HepG2 (cell line): ENCODE results near the gene AMOT. TPM values are rescaled to one million over a fixed set of nuclear protein-coding genes. Genes with fewer than 3 reads are reported as not detected.

Experiments
- ATAC-seq: fragments of 200-7000 bp; cut with Tn5 transposase; 3 replicates; pipeline ENCODE4 v1.9.1; 2020; ENCODE audit warnings: mild to moderate bottlenecking, moderate library complexity
- BruUV-seq: library from RNA; stranded (reverse); fragments of 400-500 nt; replicated peaks from 2 replicates; lab custom pipeline; 2021; lab: Mats Ljungman, UMichigan
- CTCF ChIA-PET: fragments of 300-600 bp; formaldehyde crosslinking; extraction: SDS; loops from one replicate; lab custom pipeline; 2021; ENCODE audit warnings: low total read pairs, inconsistent platforms, low intra/inter-chr PET ratio; lab: Yijun Ruan, JAX
- POLR2A ChIA-PET: fragments of 350-600 bp; sonication (Branson Sonifier 250); formaldehyde crosslinking; loops from one replicate; lab custom pipeline; 2020; ENCODE audit warnings: antibody characterized with exemption, inconsistent platforms; lab: Yijun Ruan, JAX
- DNase-seq: peaks from one replicate; pipeline ENCODE4 v3.0.0-alpha.2; 2015; ENCODE audit warnings: low spot score
- FAIRE-seq: peaks from 3 replicates; lab custom pipeline; 2011; peaks lifted over from hg19 to GRCh38; lab: Jason Lieb, UNC
- H2AFZ ChIP-seq: one replicate; pipeline ENCODE4 v1.6.1; 2011; ENCODE audit warnings: low read length, inconsistent platforms
- H3K27ac ChIP-seq: fragments of 300-600 bp; 3 replicates; pipeline ENCODE4 v1.8.0; 2011; ENCODE audit warnings: mixed run types, mild to moderate bottlenecking, mixed read lengths, low read length, inconsistent platforms; ENCODE audit not compliant: insufficient read depth; ENCODE audit errors: extremely low read length
- H3K27me3 ChIP-seq, 2 experiments: fragments of 200-600 bp in 1 of 2; 2 replicates in 1 of 2; 3 replicates in 1 of 2; pipeline versions ENCODE4 v1.6.0 to v1.8.0; 2011; ENCODE audit warnings: low read length in 2 of 2, mild to moderate bottlenecking in 2 of 2, moderate library complexity in 2 of 2, inconsistent platforms in 1 of 2; ENCODE audit not compliant: insufficient read depth in 2 of 2, control insufficient read depth in 1 of 2
- H3K36me3 ChIP-seq, 2 experiments: fragments of 200-600 bp in 1 of 2; replicated peaks in 1 of 2; 2 replicates in 1 of 2; 3 replicates in 1 of 2; pipeline versions ENCODE4 v1.5.1 to v1.8.0; 2011; ENCODE audit warnings: low read length in 2 of 2, inconsistent platforms in 1 of 2; ENCODE audit not compliant: insufficient read depth in 2 of 2, control insufficient read depth in 1 of 2
- H3K4me1 ChIP-seq: 2 replicates; pipeline ENCODE4 v1.5.1; 2012; ENCODE audit warnings: low read length, inconsistent platforms; ENCODE audit not compliant: insufficient read depth
- H3K4me2 ChIP-seq: 2 replicates; pipeline ENCODE4 v1.6.0; 2011; ENCODE audit warnings: low read depth, low read length, inconsistent platforms
- H3K4me3 ChIP-seq, 3 experiments: fragments of 200-600 bp in 1 of 3; sonication (generic), shearing (Covaris generic) in 1 of 3; replicated peaks in 1 of 3; 2 replicates each; pipeline ENCODE4 v1.5.1; 2011 to 2016; ENCODE audit warnings: low read length in 3 of 3, inconsistent platforms in 2 of 3, low read depth in 2 of 3, mild to moderate bottlenecking in 2 of 3, control low read depth in 1 of 3, mixed read lengths in 1 of 3; ENCODE audit not compliant: insufficient read depth in 1 of 3
- H3K79me2 ChIP-seq: one replicate; pipeline ENCODE4 v1.6.1; 2011; ENCODE audit warnings: low read length, inconsistent platforms; ENCODE audit not compliant: insufficient read depth
- H3K9ac ChIP-seq: 2 replicates; pipeline ENCODE4 v1.6.0; 2011; ENCODE audit warnings: mild to moderate bottlenecking, low read depth, low read length, inconsistent platforms; ENCODE audit not compliant: insufficient read depth
- H3K9me3 ChIP-seq: 2 replicates; pipeline ENCODE4 v1.5.1; 2012; ENCODE audit warnings: mild to moderate bottlenecking, low read length
- H4K20me1 ChIP-seq: 2 replicates; pipeline ENCODE4 v1.6.0; 2011; ENCODE audit warnings: inconsistent platforms, mild to moderate bottlenecking, low read length, moderate library complexity; ENCODE audit not compliant: insufficient read depth
- CENPX ChIP-seq: sonication (generic); formaldehyde crosslinking; IDR thresholded peaks from 2 replicates; pipeline ENCODE4 v1.9.0; 2021; ENCODE audit warnings: mild to moderate bottlenecking, missing genetic modification reagents, moderate library complexity
- ETS1 ChIP-seq: sonication (generic); formaldehyde crosslinking; IDR thresholded peaks from 2 replicates; pipeline ENCODE4 v1.4.0; 2020; ENCODE audit warnings: missing genetic modification reagents
- FOXO1 ChIP-seq: sonication (generic); formaldehyde crosslinking; IDR thresholded peaks from 2 replicates; pipeline ENCODE4 v1.4.0; 2020; ENCODE audit warnings: missing genetic modification reagents
- MEIS1 ChIP-seq: sonication (generic); formaldehyde crosslinking; IDR thresholded peaks from 2 replicates; pipeline ENCODE4 v1.9.0; 2021; ENCODE audit warnings: mild to moderate bottlenecking, missing genetic modification reagents, moderate library complexity, borderline replicate concordance
- SMAD3 ChIP-seq: sonication (generic); formaldehyde crosslinking; IDR thresholded peaks from 2 replicates; pipeline ENCODE4 v1.4.0; 2020; ENCODE audit warnings: missing genetic modification reagents
- ZFP36L2 ChIP-seq: sonication (generic); formaldehyde crosslinking; IDR thresholded peaks from 2 replicates; pipeline ENCODE4 v1.4.0; 2020; ENCODE audit warnings: missing genetic modification reagents
- ZMYM3 ChIP-seq: sonication (generic); formaldehyde crosslinking; IDR thresholded peaks from 2 replicates; pipeline ENCODE4 v1.5.1; 2020; ENCODE audit warnings: mild to moderate bottlenecking, missing genetic modification reagents
- ZNF101 ChIP-seq: sonication (generic); formaldehyde crosslinking; IDR thresholded peaks from 2 replicates; pipeline ENCODE4 v1.4.0; 2020; ENCODE audit warnings: mild to moderate bottlenecking, low read depth, missing genetic modification reagents, borderline replicate concordance
- ZNF224 ChIP-seq: sonication (generic); formaldehyde crosslinking; IDR thresholded peaks from 2 replicates; pipeline ENCODE4 v1.5.0; 2020; ENCODE audit warnings: mild to moderate bottlenecking, missing genetic modification reagents
- ZNF343 ChIP-seq: sonication (generic); formaldehyde crosslinking; IDR thresholded peaks from 2 replicates; pipeline ENCODE4 v1.4.0; 2020; ENCODE audit warnings: mild to moderate bottlenecking, missing genetic modification reagents
- ZNF660 ChIP-seq: sonication (generic); formaldehyde crosslinking; IDR thresholded peaks from 2 replicates; pipeline ENCODE4 v1.5.1; 2020; ENCODE audit warnings: mild to moderate bottlenecking, low read depth, missing genetic modification reagents, borderline replicate concordance
- WGBS: methylation state at CpG from one replicate; pipeline ENCODE4 v1.1.6; 2017; ENCODE audit warnings: low lambda C conversion rate; 5-methylcytosine and 5-hydroxymethylcytosine counted together
- in situ Hi-C: cut with HindIII; loops from 2 replicates; pipeline ENCODE4 v1.10.0; 2017; ENCODE audit warnings: low pct_unique_long_range_greater_than_20kb; ENCODE audit not compliant: extremely low pct_ligation_motif_present
- intact Hi-C: fragments of 100-400 bp; cut with micrococcal nuclease; formaldehyde crosslinking; loops from one replicate; pipeline ENCODE4 v1.10.0; 2022; ENCODE audit not compliant: unreplicated experiment
- polyA plus RNA-seq, 8 experiments: library from polyadenylated mRNA; depleted of rRNA in 3 of 8; stranded (reverse) in 7 of 8; unstranded in 1 of 8; fragments of >200 nt; fragmentation: Illumina TruSeq in 4 of 8; extraction: Trizol in 4 of 8; gene quantifications; 2 replicates each; pipeline versions ENCODE4 v1.2.1 to v1.2.3, GENCODE V29; 2011 to 2016; ENCODE audit warnings: low read depth in 4 of 8, missing spikeins in 1 of 8, mixed read lengths in 1 of 8; ENCODE audit not compliant: insufficient read depth in 1 of 8
- total RNA-seq, 5 experiments: library from RNA; depleted of rRNA; stranded (reverse); fragments of >200 nt; fragmentation: Illumina TruSeq; extraction: Trizol; gene quantifications; 2 replicates each; pipeline ENCODE4 v1.2.3, GENCODE V29; 2016; ENCODE audit warnings: low read depth in 1 of 5

The AMOT gene
- total and polyA plus RNA-seq, 2 of the 13 experiments (the other 11 are each of a cell fraction or from before 2014, with no cell fraction given), result 0.13 to 0.91 TPM

- H3K27ac ChIP-seq, result no peak overlapping the region
- ATAC-seq, result no peak
- DNase-seq, result no peak
- WGBS, result 4% methylated on average over 2 of the region's 2 CpGs
- TF ChIP-seq ZFP36L2 (CRISPR knock-in tag), result no peak
- TF ChIP-seq ZMYM3 (CRISPR knock-in tag), result no peak
- no peak for TF ChIP-seq ETS1 (CRISPR knock-in tag)
- TF ChIP-seq MEIS1 (CRISPR knock-in tag), result no peak
- TF ChIP-seq ZNF101 (CRISPR knock-in tag), result no peak
- no peak for TF ChIP-seq FOXO1 (CRISPR knock-in tag)
- no peak for TF ChIP-seq ZNF343
- TF ChIP-seq SMAD3 (CRISPR knock-in tag), result no peak
- no peak for TF ChIP-seq ZNF660
- no peaks in the 10 kb centered on the region for H3K79me2 ChIP-seq
- H2AFZ ChIP-seq, result no peak overlapping the region
- H3K9me3 ChIP-seq, result no peaks in the 10 kb centered on the region
- no peak overlapping the region for H3K4me2 ChIP-seq
- no peaks in the 10 kb centered on the region for H3K36me3 ChIP-seq
- H3K27me3 ChIP-seq, result no peaks in the 10 kb centered on the region
- H4K20me1 ChIP-seq, result no peaks in the 10 kb centered on the region
- ChIA-PET POLR2A (no interaction called here), CTCF (no interaction called here)
- H3K9ac ChIP-seq, result no peak overlapping the region
- no peaks in the 10 kb centered on the region for H3K4me1 ChIP-seq
- no TSS peak for BruUV-seq
- no peak overlapping the region for H3K4me3 ChIP-seq
- in situ Hi-C loops, result no loop called here
- no peak for FAIRE-seq
- intact Hi-C loops, result no loop called here
Measured at GRCh38 chrX:112759966-112760365, 80.7 kb downstream of the AMOT start.

- TF ChIP-seq CENPX (CRISPR knock-in tag), result no peak
- no peak for TF ChIP-seq ZNF224 (CRISPR knock-in tag)
- ChIA-PET CTCF (no interaction called here), POLR2A (no interaction called here)
- no peaks in the 10 kb centered on the region for H3K36me3 ChIP-seq
- H3K27me3 ChIP-seq, result no peaks in the 10 kb centered on the region
- no TSS peak for BruUV-seq
- H3K79me2 ChIP-seq, result no peaks in the 10 kb centered on the region
- no peak overlapping the region for H3K4me2 ChIP-seq
- no peaks in the 10 kb centered on the region for H3K4me1 ChIP-seq
- ATAC-seq (no peak), DNase-seq (no peak), FAIRE-seq (no peak)
- 2% methylated on average over 3 of the region's 3 CpGs for WGBS
- no peaks in the 10 kb centered on the region for H3K9me3 ChIP-seq
- H3K27ac ChIP-seq, result no peak overlapping the region
- H2AFZ ChIP-seq, result no peak overlapping the region
- no peak overlapping the region for H3K4me3 ChIP-seq
- H3K9ac ChIP-seq, result no peak overlapping the region
- intact Hi-C loops (no loop called here), in situ Hi-C loops (no loop called here)
- no peaks in the 10 kb centered on the region for H4K20me1 ChIP-seq
Measured at GRCh38 chrX:112759512-112759911, 81.1 kb downstream of the AMOT start.
